Endothelial cell of hepatic sinusoid (primary cell): ENCODE data around the gene HBG1.
"Not testable (repeated sequence)": the region's sequence is repeated elsewhere in the genome, so short reads cannot be mapped to it uniquely, and the experiment has no call there.

Experiments
- in situ Hi-C: cut with HindIII; loops from 2 replicates; pipeline ENCODE4 v1.10.0; 2017; ENCODE audit warnings: low sequenced_read_pairs

The HBG1 gene

GRCh38 chr11:5277807-5278382 is 28.2 kb upstream of the HBG1 start:
- in situ Hi-C loops, result no loop called here

GRCh38 chr11:5276697-5277096 is 27.0 kb upstream of the HBG1 start:
- in situ Hi-C loops, result no loop called here

- in situ Hi-C loops, result no loop called here
Observed at GRCh38 chr11:5275369-5276110, 25.9 kb upstream of the HBG1 start.

GRCh38 chr11:5274395-5274794 is 24.7 kb upstream of the HBG1 start:
- in situ Hi-C loops, result no loop called here

- in situ Hi-C loops, result no loop called here
Observed at GRCh38 chr11:5272395-5273017, 22.8 kb upstream of the HBG1 start.

- in situ Hi-C loops, result no loop called here
Observed at GRCh38 chr11:5269715-5270147, 20.1 kb upstream of the HBG1 start, which contains the start of gene HBE1. Gene HBE1 (minus strand): TSS chr11:5269945. CDS start chr11:5269890, 55 bp downstream.

- in situ Hi-C loops, result no loop called here
Observed at GRCh38 chr11:5267033-5267563, 17.4 kb upstream of the HBG1 start.

- in situ Hi-C loops, result no loop called here
Observed at GRCh38 chr11:5266609-5267008, 17.0 kb upstream of the HBG1 start.

- in situ Hi-C loops, result no loop called here
Observed at GRCh38 chr11:5265832-5266231, 16.2 kb upstream of the HBG1 start.

- in situ Hi-C loops, result no loop called here
Observed at GRCh38 chr11:5258543-5259262, 9.0 kb upstream of the HBG1 start.

GRCh38 chr11:5257296-5257695 is 7.6 kb upstream of the HBG1 start:
- in situ Hi-C loops, result no loop called here

- in situ Hi-C loops, result not testable (repeated sequence)
Observed at GRCh38 chr11:5254646-5255413, 5.2 kb upstream of the HBG1 start, which contains the start of gene HBG2. Gene HBG2 (minus strand): TSS chr11:5254781. CDS start chr11:5254728, 53 bp downstream.

- in situ Hi-C loops, result not testable (repeated sequence)
Observed at GRCh38 chr11:5254023-5254422, 4.4 kb upstream of the HBG1 start.

- in situ Hi-C loops, result not testable (repeated sequence)
Observed at GRCh38 chr11:5253440-5253839, 3.8 kb upstream of the HBG1 start.

- in situ Hi-C loops, result no loop called here
Observed at GRCh38 chr11:5252919-5253265, 3.2 kb upstream of the HBG1 start.

GRCh38 chr11:5252192-5252918 is 2.7 kb upstream of the HBG1 start:
- in situ Hi-C loops, result no loop called here

GRCh38 chr11:5251746-5252145 is 2.1 kb upstream of the HBG1 start:
- in situ Hi-C loops, result no loop called here

GRCh38 chr11:5250543-5251204 is 1.0 kb upstream of the HBG1 start:
- in situ Hi-C loops, result no loop called here

- in situ Hi-C loops, result not testable (repeated sequence)
Observed at GRCh38 chr11:5248498-5248897, 1.2 kb downstream of the HBG1 start.
